Astrocyte (in vitro differentiated cells and primary cell): ENCODE data around the gene SAE1.

Experiments
- CTCF ChIP-seq: IDR thresholded peaks from 2 replicates; pipeline ENCODE4 v1.5.1; 2011; ENCODE audit warnings: low read depth, mild to moderate bottlenecking, inconsistent platforms, low read length, moderate library complexity; ENCODE audit not compliant: insufficient read depth
- EZH2 ChIP-seq: IDR thresholded peaks from 2 replicates; pipeline ENCODE4 v1.6.1; 2012; ENCODE audit warnings: mild to moderate bottlenecking, low read length, inconsistent platforms; ENCODE audit not compliant: insufficient read depth

GRCh38 chr19:47113850-47114651 is 16.6 kb upstream of the SAE1 start:
- TF ChIP-seq CTCF: no peak
- TF ChIP-seq EZH2: no peak
